ENCODE data around the gene SLCO4A1. TPM values are rescaled to one million over a fixed set of nuclear protein-coding genes. Genes with fewer than 3 reads are reported as not detected.

The SLCO4A1 gene
- total RNA-seq, 1 donor = 15.3 TPM

DNA sequence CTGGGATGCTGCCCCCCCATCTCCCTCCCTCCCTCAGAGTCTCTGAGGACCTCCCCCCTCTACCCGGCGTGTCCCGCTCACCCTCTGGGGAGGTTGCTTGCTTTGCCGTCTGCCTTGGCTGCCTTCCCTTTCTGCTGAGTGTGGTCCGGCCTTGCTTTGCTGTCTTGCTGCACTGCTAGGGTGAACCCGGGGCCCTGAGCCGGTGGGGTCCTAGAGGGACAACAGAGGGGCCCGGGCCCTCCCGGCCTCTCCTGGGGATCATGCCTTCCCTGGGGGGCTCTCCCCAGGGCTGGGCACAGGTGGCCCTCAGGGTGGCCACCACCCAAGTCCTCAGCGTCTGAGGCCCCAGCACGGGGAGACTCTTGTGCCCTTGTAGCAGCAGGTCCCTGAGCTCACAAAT, 19.3 kb downstream of the SLCO4A1 start:
- no peak for DNase-seq (ENCODE audit: low read depth in 2 of 3, low spot score in 2 of 3)

DNA sequence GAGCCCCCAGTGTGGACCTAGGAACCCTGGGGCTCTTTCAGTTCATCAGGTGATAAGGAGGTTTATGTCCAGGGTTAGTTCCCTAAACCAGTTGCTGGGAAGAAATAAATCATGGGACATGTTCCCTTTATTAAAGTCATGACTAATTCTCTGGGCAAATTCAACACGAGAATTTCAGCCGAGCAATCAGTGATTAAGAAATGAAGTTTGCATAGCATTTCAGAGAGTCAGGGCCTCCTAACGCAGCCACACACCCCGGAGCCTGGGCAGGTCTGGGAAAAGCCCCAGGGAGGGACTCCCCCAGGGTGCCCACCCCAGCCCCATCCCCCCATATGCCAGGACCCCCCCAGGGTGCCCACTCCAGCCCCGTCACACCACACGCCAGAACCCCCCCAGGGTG, 20.1 kb downstream of the SLCO4A1 start:
- DNase-seq (ENCODE audit: low read depth in 2 of 3, low spot score in 2 of 3) = no peak

DNA sequence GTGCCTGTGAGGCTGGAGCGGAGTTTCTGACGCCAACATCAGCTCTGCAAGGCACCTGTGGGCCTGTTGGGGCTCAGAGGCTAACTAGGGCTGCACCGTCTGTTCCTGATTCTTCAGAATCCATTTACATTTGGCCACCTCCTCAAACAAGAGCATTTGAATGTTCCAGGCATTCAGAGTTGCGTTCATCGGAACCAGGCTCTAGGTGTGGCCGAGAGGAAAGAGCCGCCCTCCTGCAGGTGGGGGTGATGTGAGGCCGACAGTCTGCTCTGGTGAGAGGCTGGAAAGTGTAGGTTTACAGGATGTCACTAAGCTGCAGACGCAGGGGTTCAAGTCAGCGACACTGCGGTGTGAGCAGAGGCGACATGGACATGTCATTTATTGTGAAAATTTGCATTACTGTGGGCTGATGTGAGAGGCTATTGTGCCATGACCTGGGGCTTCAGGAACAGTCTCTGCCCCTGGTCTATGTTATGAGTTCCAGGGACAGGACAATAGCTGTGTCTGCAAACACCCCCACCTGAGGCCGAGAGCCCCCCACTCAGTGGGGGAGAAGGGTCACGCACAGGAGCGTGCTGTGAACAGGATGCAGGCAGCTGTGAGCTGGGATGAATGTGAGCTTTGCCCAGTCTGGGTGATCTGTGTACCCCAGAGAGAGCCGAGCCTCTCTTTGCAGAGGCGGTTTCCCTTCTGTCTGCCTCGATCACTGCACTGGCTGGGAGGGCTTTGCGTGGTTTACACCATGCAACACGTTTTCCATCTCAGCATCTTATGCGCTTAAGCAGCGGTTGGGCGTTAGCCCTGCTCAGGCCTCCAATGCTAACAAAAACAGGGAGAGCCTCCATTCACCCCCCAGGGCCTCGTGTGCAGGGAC, 21.1 kb downstream of the SLCO4A1 start:
- DNase-seq (ENCODE audit: low read depth in 2 of 3, low spot score in 2 of 3) = no peak

DNA sequence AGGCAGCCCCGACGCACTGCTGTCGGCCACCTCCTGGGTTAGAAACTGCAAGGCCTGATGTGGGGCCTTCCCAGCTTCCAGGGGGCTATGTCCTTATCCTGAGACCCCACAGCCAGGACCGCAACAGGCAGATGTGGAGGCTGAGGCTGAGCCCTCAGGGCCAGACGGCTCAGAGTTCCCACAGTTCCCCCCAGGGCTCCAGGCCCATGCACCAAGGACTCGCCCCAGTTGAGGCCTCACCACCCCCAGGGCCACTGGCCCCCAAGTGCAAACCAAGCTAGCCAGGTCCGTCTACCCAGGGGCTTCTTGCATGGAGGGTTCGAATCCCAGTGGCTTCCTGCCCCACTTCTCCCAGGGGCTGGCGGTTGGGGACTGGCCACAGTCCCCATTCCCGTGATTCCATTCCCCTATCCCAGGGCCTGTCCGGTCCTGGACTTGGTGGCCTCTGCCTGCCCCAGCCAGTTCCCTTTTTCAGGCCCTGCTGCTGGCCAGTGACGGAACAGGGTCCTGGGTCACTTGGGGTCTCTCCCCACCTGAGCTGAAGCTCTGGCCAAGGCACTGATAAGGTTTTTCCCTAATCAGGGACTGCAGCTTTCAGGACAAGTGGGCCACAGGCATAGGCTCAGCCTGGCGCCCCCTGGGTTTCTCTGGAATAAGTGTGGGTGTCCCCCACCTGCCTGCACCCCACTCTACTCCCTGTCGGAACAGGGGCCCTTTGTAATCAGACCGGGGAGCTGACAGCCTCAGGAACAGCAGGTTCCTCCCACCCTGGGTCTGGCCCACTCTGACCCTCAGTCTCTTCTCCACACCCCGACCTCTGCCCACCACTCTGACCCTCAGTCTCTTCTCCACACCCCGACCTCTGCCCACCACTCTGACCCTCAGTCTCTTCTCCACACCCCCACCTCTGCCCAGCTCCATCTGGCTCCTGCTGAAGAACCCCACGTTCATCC, 22.0 kb downstream of the SLCO4A1 start:
- DNase-seq (ENCODE audit: low read depth in 2 of 3, low spot score in 2 of 3) = no peak

DNA sequence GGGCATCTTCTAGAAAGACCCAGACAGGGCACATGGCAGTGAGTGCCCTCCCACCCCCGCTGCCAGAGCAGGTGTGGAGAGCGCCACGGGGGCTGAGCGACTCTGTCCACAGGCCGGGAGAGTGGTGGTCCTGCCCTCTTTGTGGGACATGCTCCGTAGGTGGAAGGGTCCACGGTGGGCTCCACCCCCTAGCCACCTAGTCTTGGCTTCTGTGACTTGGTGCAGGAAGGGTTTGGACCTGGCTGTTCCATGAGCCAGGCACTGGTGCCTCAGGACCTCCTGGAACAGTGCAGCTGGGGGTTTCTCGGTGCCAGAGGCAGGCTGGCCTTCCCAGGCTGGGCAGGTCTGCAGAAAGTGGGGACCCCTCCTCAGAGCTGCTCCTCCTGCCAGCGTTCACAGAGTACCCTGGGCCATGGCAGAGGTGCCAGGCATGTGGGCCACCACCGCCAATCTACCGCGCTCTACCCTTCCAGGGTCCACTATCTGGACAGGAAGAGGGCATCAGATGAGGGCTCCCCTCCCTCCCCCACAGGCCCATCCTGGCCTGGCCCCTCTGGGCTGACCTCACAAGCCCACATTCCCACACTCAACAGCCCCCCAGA, 23.0 kb downstream of the SLCO4A1 start:
- DNase-seq (ENCODE audit: low read depth in 2 of 3, low spot score in 2 of 3) = no peak

DNA sequence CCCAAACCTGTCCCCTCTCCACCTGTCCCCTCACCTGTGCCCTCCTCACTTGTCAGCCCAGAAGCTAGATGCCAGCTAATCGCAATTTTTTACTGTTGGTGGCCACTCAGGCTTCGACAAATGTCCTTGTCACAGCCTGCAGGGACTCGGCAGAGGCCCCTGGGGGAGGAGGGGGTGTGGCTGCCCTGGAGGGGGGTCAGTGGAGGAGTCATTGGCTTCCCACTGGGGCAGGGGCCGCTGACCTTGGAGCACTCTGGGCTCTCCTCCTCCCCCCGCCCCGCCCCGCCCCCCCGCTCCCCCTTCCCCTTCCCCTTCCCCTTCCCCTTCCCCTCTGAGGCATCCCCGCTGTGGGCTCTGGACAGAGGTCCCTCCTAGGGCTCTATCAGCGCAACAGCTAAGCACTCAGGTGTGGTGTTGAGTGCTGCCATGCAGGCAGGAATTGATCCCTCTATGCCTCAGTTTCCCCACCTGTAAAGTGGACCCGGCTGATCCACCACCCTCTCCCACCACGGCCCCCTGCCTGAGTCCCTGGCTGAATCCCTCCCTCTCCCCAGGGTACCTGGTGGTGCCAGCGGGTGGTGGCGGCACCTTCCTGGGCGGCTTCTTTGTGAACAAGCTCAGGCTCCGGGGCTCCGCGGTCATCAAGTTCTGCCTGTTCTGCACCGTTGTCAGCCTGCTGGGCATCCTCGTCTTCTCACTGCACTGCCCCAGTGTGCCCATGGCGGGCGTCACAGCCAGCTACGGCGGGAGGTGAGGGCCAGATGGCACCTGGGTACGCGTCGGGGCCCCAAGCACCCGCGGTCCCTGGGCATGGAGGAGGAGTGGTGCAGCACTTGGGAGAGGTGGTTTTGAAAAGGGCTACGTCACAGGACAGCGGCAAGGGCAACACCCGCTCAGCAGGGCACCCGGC, 23.8 kb downstream of the SLCO4A1 start:
- no peak for DNase-seq (ENCODE audit: low read depth in 2 of 3, low spot score in 2 of 3)

DNA sequence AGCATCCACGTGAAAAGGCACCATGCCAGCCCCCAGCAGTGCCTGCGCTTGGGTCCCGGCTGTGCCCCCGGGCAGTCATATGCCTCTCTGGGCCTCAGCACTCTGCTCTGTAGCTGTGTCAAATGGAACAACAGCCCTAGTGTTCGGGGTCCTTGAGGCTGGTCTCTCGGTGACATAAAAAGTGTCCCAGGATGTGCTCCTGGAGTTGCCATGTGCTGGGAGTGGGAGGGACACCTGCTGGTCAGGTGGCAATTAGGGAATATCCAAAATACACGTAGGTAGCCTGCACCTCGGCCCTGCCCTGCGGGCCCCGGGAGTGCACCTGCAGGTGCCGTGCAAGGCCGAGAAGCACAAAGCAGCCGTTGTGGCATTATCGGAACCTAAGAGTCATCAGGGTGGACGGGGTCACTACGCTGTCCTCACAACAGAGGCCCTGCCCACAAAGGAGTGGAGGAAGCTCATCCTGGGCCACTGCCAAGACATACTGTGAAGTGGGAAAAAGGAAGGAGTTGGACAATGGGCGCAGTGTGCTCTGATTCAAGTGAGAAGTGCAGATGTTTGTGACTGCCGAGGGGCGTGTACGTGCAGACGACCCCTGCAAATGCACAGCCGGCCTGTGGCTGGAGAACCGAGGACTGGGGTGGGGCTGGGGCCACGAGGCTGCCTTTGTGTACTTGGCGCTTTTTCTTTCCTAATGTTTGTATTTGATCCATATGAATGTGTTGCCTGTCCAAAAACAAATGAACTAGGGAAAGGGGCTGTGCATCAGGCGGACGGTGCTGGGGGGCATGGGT, 24.6 kb downstream of the SLCO4A1 start:
- DNase-seq (ENCODE audit: low read depth in 2 of 3, low spot score in 2 of 3) = no peak

DNA sequence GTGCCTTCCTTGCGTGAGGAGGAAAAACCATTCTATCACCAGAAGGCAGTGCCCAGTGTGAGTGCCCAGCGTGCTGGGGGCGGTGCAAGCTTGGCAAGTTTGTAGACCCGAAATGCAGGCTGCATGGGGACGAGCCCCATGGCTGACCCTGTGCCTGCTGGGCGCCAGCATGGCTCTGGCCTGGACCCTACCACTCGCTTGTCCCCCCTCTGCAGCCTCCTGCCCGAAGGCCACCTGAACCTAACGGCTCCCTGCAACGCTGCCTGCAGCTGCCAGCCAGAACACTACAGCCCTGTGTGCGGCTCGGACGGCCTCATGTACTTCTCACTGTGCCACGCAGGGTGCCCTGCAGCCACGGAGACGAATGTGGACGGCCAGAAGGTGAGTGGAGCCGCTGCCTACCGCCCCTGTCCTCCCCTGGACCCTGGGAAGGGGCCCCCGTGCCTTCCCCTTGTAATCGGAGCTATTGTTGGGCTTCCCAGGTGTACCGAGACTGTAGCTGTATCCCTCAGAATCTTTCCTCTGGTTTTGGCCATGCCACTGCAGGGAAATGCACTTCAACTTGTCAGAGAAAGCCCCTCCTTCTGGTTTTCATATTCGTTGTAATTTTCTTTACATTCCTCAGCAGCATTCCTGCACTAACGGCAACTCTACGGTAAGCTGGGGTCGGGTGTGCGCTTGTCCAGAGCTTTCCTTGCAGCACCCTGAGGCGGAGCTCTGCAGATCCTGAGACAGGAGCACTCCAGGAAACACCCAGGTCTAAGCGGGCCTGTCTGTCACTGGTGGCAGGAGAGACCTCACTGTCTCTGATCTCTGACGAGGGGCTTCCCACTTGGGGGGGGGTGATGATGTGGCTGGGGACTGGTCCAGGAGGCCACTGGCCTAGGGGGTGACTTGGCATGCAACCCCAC, 25.5 kb downstream of the SLCO4A1 start:
- no peak for DNase-seq (ENCODE audit: low read depth in 2 of 3, low spot score in 2 of 3)

DNA sequence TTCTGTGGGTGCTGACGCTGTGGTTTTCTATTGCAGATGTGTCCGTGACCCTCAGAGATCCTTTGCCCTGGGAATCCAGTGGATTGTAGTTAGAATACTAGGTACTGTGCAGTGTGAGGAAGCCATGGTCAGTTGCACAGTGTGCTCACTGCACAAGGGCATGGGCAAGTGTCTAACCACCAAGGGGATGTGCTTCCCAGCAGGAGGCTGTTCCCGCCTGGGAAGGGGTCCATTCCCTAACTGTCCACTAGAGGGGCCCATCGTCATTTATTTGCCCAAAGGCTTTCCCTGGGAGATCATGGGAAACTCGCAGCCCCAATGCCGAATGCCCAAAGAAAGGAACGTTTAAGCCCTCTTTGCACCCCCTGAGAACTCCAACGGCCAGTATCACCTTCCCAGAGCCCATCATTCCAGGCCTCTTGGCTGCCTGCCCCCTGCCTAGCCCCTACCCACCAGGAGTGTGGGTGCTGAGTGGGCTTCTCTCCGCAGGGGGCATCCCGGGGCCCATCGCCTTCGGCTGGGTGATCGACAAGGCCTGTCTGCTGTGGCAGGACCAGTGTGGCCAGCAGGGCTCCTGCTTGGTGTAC, 26.2 kb downstream of the SLCO4A1 start:
- peak in 1 of 3 donors; percentile 26 for DNase-seq (ENCODE audit: low read depth in 2 of 3, low spot score in 2 of 3)

DNA sequence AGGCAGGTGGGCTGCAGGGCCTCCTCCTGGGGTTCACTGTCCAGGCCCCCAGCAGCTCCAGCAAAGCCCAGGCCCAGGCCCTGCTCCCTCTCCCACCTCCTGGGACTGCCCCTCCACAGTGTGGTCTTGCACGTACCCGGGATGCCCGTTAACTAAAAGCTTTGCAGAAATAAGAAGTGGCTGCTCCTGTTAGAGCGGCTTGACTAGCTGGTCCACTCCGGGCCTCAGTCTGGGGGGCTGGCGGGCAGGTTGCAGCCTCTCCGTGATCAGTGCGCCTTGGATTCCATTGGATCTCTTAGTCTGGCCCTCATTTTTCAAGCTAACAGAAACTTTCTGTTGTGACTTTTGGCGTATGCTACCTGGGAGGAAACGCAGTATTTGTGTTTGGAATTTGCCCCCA, 26.9 kb downstream of the SLCO4A1 start:
- no peak for DNase-seq (ENCODE audit: low read depth in 2 of 3, low spot score in 2 of 3)

DNA sequence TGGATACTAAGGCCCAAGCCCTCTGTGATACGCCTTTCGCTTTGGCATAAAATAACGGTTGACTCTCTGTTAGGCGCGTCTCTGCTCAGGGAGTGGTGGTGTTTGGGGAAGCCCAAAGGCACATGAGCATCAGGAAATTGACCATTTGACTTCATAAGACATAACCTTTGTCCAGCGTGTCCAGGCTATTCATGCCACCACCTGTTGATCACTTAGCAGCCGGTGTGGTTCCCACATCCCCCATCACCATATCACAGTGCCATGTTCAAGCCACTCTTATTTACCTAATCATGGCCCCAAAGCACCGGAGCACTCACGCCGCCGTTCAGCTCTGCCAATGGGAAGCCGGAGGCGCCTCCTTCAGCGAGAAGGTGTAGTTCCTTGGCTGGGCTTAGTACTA, 27.9 kb downstream of the SLCO4A1 start:
- no peak for DNase-seq (ENCODE audit: low read depth in 2 of 3, low spot score in 2 of 3)

DNA sequence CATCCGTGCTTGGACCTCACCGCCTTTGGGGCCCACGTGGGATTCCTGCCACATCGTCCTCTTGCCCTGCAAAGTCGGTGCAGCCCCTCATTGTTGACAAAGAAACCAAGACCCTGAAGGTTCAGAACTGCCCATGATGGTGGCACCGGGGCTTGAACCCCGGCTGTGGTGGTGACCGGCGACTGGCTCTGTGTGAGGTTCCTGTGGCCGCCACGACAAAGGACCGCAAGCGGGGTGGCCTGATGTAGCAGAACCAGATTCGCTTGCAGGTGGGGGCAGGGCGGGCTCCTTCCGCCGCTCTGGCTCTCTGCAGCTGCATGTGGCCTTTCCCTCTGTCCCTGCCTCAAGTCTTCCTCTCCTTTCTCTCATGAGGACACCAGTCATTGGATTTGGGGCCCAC, 28.7 kb downstream of the SLCO4A1 start:
- no peak for DNase-seq (ENCODE audit: low read depth in 2 of 3, low spot score in 2 of 3)

DNA sequence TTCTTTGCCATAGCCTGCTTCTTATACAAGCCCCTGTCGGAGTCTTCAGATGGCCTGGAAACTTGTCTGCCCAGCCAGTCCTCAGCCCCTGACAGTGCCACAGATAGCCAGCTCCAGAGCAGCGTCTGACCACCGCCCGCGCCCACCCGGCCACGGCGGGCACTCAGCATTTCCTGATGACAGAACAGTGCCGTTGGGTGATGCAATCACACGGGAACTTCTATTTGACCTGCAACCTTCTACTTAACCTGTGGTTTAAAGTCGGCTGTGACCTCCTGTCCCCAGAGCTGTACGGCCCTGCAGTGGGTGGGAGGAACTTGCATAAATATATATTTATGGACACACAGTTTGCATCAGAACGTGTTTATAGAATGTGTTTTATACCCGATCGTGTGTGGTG, 29.5 kb downstream of the SLCO4A1 start:
- DNase-seq (ENCODE audit: low read depth in 2 of 3, low spot score in 2 of 3) = no peak

DNA sequence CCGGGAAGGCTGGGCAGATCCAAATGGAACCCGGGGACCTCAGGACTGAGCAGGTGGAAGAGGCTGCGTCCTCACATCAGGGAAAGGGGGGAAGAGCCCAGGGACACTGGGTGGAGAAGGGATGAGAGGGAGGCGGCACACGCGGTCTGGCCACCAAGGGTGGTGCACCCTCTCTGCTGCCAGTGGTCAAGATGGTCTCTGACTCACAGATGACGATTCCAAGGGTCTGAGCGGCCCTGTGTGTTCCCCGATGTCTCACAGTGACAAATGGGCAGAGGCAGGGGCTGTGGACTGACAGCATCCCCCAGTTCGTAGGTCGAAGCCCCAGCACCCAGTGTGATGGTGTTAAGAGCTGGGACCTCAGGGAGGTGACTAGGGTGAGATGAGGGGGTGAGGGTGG, 32.1 kb downstream of the SLCO4A1 start:
- no peak for DNase-seq (ENCODE audit: low read depth in 2 of 3, low spot score in 2 of 3)

DNA sequence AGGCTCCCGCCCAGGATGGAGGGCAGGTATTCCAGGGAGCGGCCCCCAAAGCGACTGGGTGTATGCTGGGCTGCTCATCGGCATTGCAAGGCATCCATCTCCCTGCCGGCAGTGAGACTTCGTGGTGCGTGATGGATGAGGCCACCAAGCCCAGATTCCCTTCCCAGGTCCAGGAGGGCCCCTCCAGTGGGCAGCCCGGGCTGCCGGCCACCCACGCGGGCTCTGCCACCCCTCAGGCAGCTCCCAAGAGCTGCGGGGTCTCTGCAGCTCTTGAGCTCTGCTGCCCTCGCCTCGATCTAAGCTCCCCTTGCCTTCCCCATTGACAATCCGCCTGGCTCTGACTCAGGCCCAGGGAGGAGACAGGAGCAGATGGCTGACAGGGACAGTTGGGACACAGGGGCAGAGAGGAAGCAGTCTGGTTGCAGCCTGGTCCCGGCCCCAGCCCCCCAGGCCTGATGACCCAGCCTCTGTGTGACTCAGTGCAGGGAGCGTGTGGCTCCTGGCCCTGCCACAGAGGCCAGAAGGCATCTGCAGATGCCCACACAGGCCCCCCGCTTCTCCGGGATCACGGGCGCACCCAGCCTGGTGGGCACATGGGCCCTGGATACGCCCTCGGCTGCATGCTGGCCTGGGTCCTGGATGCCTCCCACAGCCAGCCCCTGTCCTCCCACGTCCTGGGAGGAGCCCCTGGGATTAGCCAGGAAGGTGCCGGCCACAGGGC, 33.0 kb downstream of the SLCO4A1 start:
- DNase-seq (ENCODE audit: low read depth in 2 of 3, low spot score in 2 of 3) = peak in 1 of 3 donors; percentile 5

DNA sequence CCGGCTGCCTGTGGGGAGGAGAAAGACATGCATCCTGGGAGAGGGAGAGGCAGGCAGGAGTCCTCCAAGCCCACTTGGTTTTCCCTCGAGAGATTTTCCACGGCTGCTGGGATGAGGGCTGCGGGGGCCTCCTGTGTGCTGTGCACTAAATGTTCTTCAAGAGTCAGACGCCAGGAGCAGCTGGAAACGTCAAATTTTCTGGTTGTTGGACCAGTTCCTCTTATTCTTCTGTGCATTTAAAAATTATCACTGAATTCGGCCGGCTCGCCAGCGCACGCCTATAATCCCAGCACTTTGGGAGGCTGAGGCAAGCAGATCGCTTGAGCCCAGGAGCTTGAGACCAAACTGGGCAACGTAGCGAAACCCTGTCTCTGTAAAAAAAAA, 33.6 kb downstream of the SLCO4A1 start:
- DNase-seq (ENCODE audit: low read depth in 2 of 3, low spot score in 2 of 3) = no peak

DNA sequence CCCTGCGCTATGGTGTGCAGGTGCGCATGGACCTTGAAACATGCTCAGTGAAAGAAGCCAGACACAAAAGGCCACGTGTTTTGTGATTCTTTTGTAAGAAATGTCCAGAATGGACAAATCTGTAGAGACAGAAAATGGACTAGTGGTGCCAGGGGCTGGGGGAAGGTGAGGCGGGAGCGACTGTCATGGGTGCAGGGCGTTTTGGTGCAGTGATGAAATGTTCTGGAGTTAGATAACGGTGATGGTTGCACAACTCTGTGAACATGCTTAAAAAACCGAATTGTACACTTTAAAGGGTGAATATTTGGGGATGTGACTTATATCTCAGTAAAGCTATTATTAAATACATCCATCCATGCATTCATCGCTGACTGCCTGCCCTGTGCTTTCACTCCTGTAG, 34.7 kb downstream of the SLCO4A1 start:
- DNase-seq (ENCODE audit: low read depth in 2 of 3, low spot score in 2 of 3) = no peak

Data from hematopoietic multipotent progenitor cell (in vitro differentiated cells).